HL-60 (cell line): ENCODE data around the gene PDE11A.

Experiments
- DNase-seq, 2 experiments: peaks; one replicate each; pipeline ENCODE4 v3.0.0-alpha.2; 2010 to 2020; ENCODE audit warnings: low read depth in 1 of 2, low spot score in 1 of 2
- H3K27ac ChIP-seq: fragments of 250-450 bp; sonication (Bioruptor Pico); replicated peaks from 2 replicates; pipeline ENCODE4 v1.5.1; 2020; ENCODE audit warnings: mild to moderate bottlenecking, moderate library complexity
- H3K27me3 ChIP-seq: fragments of 250-450 bp; sonication (Bioruptor Pico); 2 replicates; pipeline ENCODE4 v1.5.1; 2021; ENCODE audit warnings: mild to moderate bottlenecking, moderate library complexity; ENCODE audit not compliant: insufficient read depth, poor library complexity, severe bottlenecking
- H3K4me3 ChIP-seq: replicated peaks from 2 replicates; pipeline ENCODE4 v1.5.1; 2011; ENCODE audit warnings: mild to moderate bottlenecking, control low read depth, low read length; ENCODE audit not compliant: insufficient read depth
- CTCF ChIP-seq: IDR thresholded peaks from one replicate; pipeline ENCODE4 v1.5.1; 2011; ENCODE audit warnings: low read length, control low read depth, inconsistent platforms; ENCODE audit not compliant: insufficient read depth
- GABPA ChIP-seq: IDR thresholded peaks from 2 replicates; pipeline ENCODE4 v1.6.1; 2012; ENCODE audit warnings: low read depth
- POLR2AphosphoS5 ChIP-seq: IDR thresholded peaks from 2 replicates; pipeline ENCODE4 v1.6.1; 2012; ENCODE audit warnings: low read depth
- SPI1 ChIP-seq: IDR thresholded peaks from 2 replicates; pipeline ENCODE4 v1.6.1; 2012; ENCODE audit warnings: low read depth, mild to moderate bottlenecking, borderline replicate concordance
- TF ChIP-seq, protein P1 (sequence below): IDR thresholded peaks from 2 replicates; pipeline ENCODE4 v1.6.1; 2012; ENCODE audit warnings: low read depth; ENCODE audit not compliant: insufficient replicate concordance

PDE11A gene

GRCh38 chr2:177726931-177727348 is 345.6 kb downstream of the PDE11A start:
- H3K27me3 ChIP-seq: peaks cover 19% of the 10 kb centered on the region
- no peak overlapping the region for H3K27ac ChIP-seq
- DNase-seq: no peak
- TF ChIP-seq SPI1 (no peak), CTCF (no peak), POLR2AphosphoS5 (no peak), GABPA (no peak)
- TF ChIP-seq, protein P1, sequence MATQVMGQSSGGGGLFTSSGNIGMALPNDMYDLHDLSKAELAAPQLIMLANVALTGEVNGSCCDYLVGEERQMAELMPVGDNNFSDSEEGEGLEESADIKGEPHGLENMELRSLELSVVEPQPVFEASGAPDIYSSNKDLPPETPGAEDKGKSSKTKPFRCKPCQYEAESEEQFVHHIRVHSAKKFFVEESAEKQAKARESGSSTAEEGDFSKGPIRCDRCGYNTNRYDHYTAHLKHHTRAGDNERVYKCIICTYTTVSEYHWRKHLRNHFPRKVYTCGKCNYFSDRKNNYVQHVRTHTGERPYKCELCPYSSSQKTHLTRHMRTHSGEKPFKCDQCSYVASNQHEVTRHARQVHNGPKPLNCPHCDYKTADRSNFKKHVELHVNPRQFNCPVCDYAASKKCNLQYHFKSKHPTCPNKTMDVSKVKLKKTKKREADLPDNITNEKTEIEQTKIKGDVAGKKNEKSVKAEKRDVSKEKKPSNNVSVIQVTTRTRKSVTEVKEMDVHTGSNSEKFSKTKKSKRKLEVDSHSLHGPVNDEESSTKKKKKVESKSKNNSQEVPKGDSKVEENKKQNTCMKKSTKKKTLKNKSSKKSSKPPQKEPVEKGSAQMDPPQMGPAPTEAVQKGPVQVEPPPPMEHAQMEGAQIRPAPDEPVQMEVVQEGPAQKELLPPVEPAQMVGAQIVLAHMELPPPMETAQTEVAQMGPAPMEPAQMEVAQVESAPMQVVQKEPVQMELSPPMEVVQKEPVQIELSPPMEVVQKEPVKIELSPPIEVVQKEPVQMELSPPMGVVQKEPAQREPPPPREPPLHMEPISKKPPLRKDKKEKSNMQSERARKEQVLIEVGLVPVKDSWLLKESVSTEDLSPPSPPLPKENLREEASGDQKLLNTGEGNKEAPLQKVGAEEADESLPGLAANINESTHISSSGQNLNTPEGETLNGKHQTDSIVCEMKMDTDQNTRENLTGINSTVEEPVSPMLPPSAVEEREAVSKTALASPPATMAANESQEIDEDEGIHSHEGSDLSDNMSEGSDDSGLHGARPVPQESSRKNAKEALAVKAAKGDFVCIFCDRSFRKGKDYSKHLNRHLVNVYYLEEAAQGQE: no peak
- H3K4me3 ChIP-seq: no peak overlapping the region

GRCh38 chr2:177724398-177725287 is 347.9 kb downstream of the PDE11A start:
- peaks cover 15% of the 10 kb centered on the region for H3K27me3 ChIP-seq
- peak in 1 of 2 experiments; percentile 23 for DNase-seq
- H3K27ac ChIP-seq: no peak overlapping the region
- TF ChIP-seq CTCF: peak; percentile 92
- TF ChIP-seq GABPA: no peak
- H3K4me3 ChIP-seq: no peak overlapping the region

DNA sequence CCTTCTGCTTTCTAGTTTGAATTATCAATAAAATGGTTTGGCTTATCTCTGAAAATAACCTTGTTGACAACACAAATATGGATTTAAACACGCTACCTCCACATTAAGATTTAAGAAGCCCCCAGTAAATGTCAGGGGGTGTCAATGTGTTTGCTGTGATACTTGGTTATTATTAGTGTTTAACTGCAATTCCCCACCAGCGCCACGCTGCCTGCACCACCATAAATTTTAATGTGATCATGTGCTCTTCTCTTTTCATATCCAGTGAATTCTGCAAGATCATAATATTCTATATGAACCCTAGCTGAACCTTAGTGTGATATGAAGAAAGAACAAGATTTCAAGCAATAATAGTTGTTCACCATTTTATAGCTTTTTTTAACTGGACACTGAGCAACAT is 349.3 kb downstream of the PDE11A start:
- TF ChIP-seq GABPA: no peak
- no peak for TF ChIP-seq CTCF
- no peak for TF ChIP-seq POLR2AphosphoS5
- TF ChIP-seq, protein P1: no peak
- TF ChIP-seq SPI1: no peak
- no peak for DNase-seq
- Histone ChIP-seq H3K4me3 (no peak overlapping the region), H3K27ac (no peak overlapping the region), H3K27me3 (peaks cover 9% of the 10 kb centered on the region)
